HepG2 (cell line): ENCODE results near the gene TM4SF5. TPM values are rescaled to one million over a fixed set of nuclear protein-coding genes. Genes with fewer than 3 reads are reported as not detected.

Source experiments
- ATAC-seq: fragments of 200-7000 bp; cut with Tn5 transposase; 3 replicates; pipeline ENCODE4 v1.9.1; 2020; ENCODE audit warnings: mild to moderate bottlenecking, moderate library complexity
- BruUV-seq: library from RNA; stranded (reverse); fragments of 400-500 nt; replicated peaks from 2 replicates; lab custom pipeline; 2021; lab: Mats Ljungman, UMichigan
- CTCF ChIA-PET: fragments of 300-600 bp; formaldehyde crosslinking; extraction: SDS; loops from one replicate; lab custom pipeline; 2021; ENCODE audit warnings: low total read pairs, inconsistent platforms, low intra/inter-chr PET ratio; lab: Yijun Ruan, JAX
- POLR2A ChIA-PET: fragments of 350-600 bp; sonication (Branson Sonifier 250); formaldehyde crosslinking; loops from one replicate; lab custom pipeline; 2020; ENCODE audit warnings: antibody characterized with exemption, inconsistent platforms; lab: Yijun Ruan, JAX
- DNase-seq: peaks from one replicate; pipeline ENCODE4 v3.0.0-alpha.2; 2015; ENCODE audit warnings: low spot score
- FAIRE-seq: peaks from 3 replicates; lab custom pipeline; 2011; peaks lifted over from hg19 to GRCh38; lab: Jason Lieb, UNC
- H2AFZ ChIP-seq: one replicate; pipeline ENCODE4 v1.6.1; 2011; ENCODE audit warnings: low read length, inconsistent platforms
- H3K27ac ChIP-seq: fragments of 300-600 bp; 3 replicates; pipeline ENCODE4 v1.8.0; 2011; ENCODE audit warnings: mixed run types, mild to moderate bottlenecking, mixed read lengths, low read length, inconsistent platforms; ENCODE audit not compliant: insufficient read depth; ENCODE audit errors: extremely low read length
- H3K27me3 ChIP-seq, 2 experiments: fragments of 200-600 bp in 1 of 2; 2 replicates in 1 of 2; 3 replicates in 1 of 2; pipeline versions ENCODE4 v1.6.0 to v1.8.0; 2011; ENCODE audit warnings: low read length in 2 of 2, mild to moderate bottlenecking in 2 of 2, moderate library complexity in 2 of 2, inconsistent platforms in 1 of 2; ENCODE audit not compliant: insufficient read depth in 2 of 2, control insufficient read depth in 1 of 2
- H3K36me3 ChIP-seq, 2 experiments: fragments of 200-600 bp in 1 of 2; replicated peaks in 1 of 2; 2 replicates in 1 of 2; 3 replicates in 1 of 2; pipeline versions ENCODE4 v1.5.1 to v1.8.0; 2011; ENCODE audit warnings: low read length in 2 of 2, inconsistent platforms in 1 of 2; ENCODE audit not compliant: insufficient read depth in 2 of 2, control insufficient read depth in 1 of 2
- H3K4me1 ChIP-seq: 2 replicates; pipeline ENCODE4 v1.5.1; 2012; ENCODE audit warnings: low read length, inconsistent platforms; ENCODE audit not compliant: insufficient read depth
- H3K4me2 ChIP-seq: 2 replicates; pipeline ENCODE4 v1.6.0; 2011; ENCODE audit warnings: low read depth, low read length, inconsistent platforms
- H3K4me3 ChIP-seq, 3 experiments: fragments of 200-600 bp in 1 of 3; sonication (generic), shearing (Covaris generic) in 1 of 3; replicated peaks in 1 of 3; 2 replicates each; pipeline ENCODE4 v1.5.1; 2011 to 2016; ENCODE audit warnings: low read length in 3 of 3, inconsistent platforms in 2 of 3, low read depth in 2 of 3, mild to moderate bottlenecking in 2 of 3, control low read depth in 1 of 3, mixed read lengths in 1 of 3; ENCODE audit not compliant: insufficient read depth in 1 of 3
- H3K79me2 ChIP-seq: one replicate; pipeline ENCODE4 v1.6.1; 2011; ENCODE audit warnings: low read length, inconsistent platforms; ENCODE audit not compliant: insufficient read depth
- H3K9ac ChIP-seq: 2 replicates; pipeline ENCODE4 v1.6.0; 2011; ENCODE audit warnings: mild to moderate bottlenecking, low read depth, low read length, inconsistent platforms; ENCODE audit not compliant: insufficient read depth
- H3K9me3 ChIP-seq: 2 replicates; pipeline ENCODE4 v1.5.1; 2012; ENCODE audit warnings: mild to moderate bottlenecking, low read length
- H4K20me1 ChIP-seq: 2 replicates; pipeline ENCODE4 v1.6.0; 2011; ENCODE audit warnings: inconsistent platforms, mild to moderate bottlenecking, low read length, moderate library complexity; ENCODE audit not compliant: insufficient read depth
- CHD2 ChIP-seq: IDR thresholded peaks from 2 replicates; pipeline ENCODE4 v1.6.1; 2011; ENCODE audit warnings: low read depth, low read length, improper control_type of control experiment
- ELF3 ChIP-seq: IDR thresholded peaks from 2 replicates; pipeline ENCODE4 v1.6.1; 2016; ENCODE audit warnings: missing genetic modification reagents, missing compliant biosample characterization
- FOXK2 ChIP-seq: fragments of 450-650 bp; IDR thresholded peaks from 2 replicates; pipeline ENCODE4 v1.6.1; 2016
- GTF2F1 ChIP-seq: fragments of 150-350 bp; IDR thresholded peaks from 2 replicates; pipeline ENCODE4 v1.6.1; 2014; ENCODE audit warnings: low read length
- PPARG ChIP-seq: conservative IDR thresholded peaks from 2 replicates; pipeline ENCODE4 v1.6.1; 2016; ENCODE audit warnings: missing biosample characterization, missing genetic modification reagents
- PRDM10 ChIP-seq: sonication (generic); formaldehyde crosslinking; IDR thresholded peaks from 2 replicates; pipeline ENCODE4 v1.4.0; 2020; ENCODE audit warnings: low read depth, missing genetic modification reagents
- TBX2 ChIP-seq: sonication (generic); formaldehyde crosslinking; IDR thresholded peaks from 2 replicates; pipeline ENCODE4 v1.5.0; 2020; ENCODE audit warnings: missing genetic modification reagents, mild to moderate bottlenecking, borderline replicate concordance
- ZFP41 ChIP-seq: sonication (generic); formaldehyde crosslinking; IDR thresholded peaks from 2 replicates; pipeline ENCODE4 v1.4.0; 2020; ENCODE audit warnings: mild to moderate bottlenecking, missing genetic modification reagents, borderline replicate concordance
- ZNF225 ChIP-seq: sonication (generic); formaldehyde crosslinking; IDR thresholded peaks from 2 replicates; pipeline ENCODE4 v1.4.0; 2020; ENCODE audit warnings: mild to moderate bottlenecking, missing genetic modification reagents
- ZNF543 ChIP-seq: sonication (generic); formaldehyde crosslinking; IDR thresholded peaks from 2 replicates; pipeline ENCODE4 v1.4.0; 2020; ENCODE audit warnings: mild to moderate bottlenecking, missing genetic modification reagents
- ZNF569 ChIP-seq: sonication (generic); formaldehyde crosslinking; IDR thresholded peaks from 2 replicates; pipeline ENCODE4 v1.5.0; 2020; ENCODE audit warnings: mild to moderate bottlenecking, missing genetic modification reagents, moderate library complexity, borderline replicate concordance
- ZNF580 ChIP-seq: IDR thresholded peaks from 2 replicates; pipeline ENCODE4 v1.6.1; 2016; ENCODE audit warnings: low read depth, borderline replicate concordance
- ZNF639 ChIP-seq: conservative IDR thresholded peaks from 2 replicates; pipeline ENCODE4 v1.6.1; 2018; ENCODE audit warnings: missing genetic modification reagents
- ZNF775 ChIP-seq: sonication (generic); formaldehyde crosslinking; IDR thresholded peaks from 2 replicates; pipeline ENCODE4 v1.4.0; 2020; ENCODE audit warnings: missing genetic modification reagents, mild to moderate bottlenecking, moderate library complexity, borderline replicate concordance
- WGBS: methylation state at CpG from one replicate; pipeline ENCODE4 v1.1.6; 2017; ENCODE audit warnings: low lambda C conversion rate; 5-methylcytosine and 5-hydroxymethylcytosine counted together
- in situ Hi-C: cut with HindIII; loops from 2 replicates; pipeline ENCODE4 v1.10.0; 2017; ENCODE audit warnings: low pct_unique_long_range_greater_than_20kb; ENCODE audit not compliant: extremely low pct_ligation_motif_present
- intact Hi-C: fragments of 100-400 bp; cut with micrococcal nuclease; formaldehyde crosslinking; loops from one replicate; pipeline ENCODE4 v1.10.0; 2022; ENCODE audit not compliant: unreplicated experiment
- polyA plus RNA-seq, 8 experiments: library from polyadenylated mRNA; depleted of rRNA in 3 of 8; stranded (reverse) in 7 of 8; unstranded in 1 of 8; fragments of >200 nt; fragmentation: Illumina TruSeq in 4 of 8; extraction: Trizol in 4 of 8; gene quantifications; 2 replicates each; pipeline versions ENCODE4 v1.2.1 to v1.2.3, GENCODE V29; 2011 to 2016; ENCODE audit warnings: low read depth in 4 of 8, missing spikeins in 1 of 8, mixed read lengths in 1 of 8; ENCODE audit not compliant: insufficient read depth in 1 of 8
- total RNA-seq, 5 experiments: library from RNA; depleted of rRNA; stranded (reverse); fragments of >200 nt; fragmentation: Illumina TruSeq; extraction: Trizol; gene quantifications; 2 replicates each; pipeline ENCODE4 v1.2.3, GENCODE V29; 2016; ENCODE audit warnings: low read depth in 1 of 5
- TF ChIP-seq, protein P1 (sequence below): sonication (generic); formaldehyde crosslinking; conservative IDR thresholded peaks from 2 replicates; pipeline ENCODE4 v1.4.0; 2020; ENCODE audit warnings: mild to moderate bottlenecking, missing genetic modification reagents, moderate library complexity

TM4SF5 gene
- total and polyA plus RNA-seq, 2 of the 13 experiments (the other 11 are each of a cell fraction or from before 2014, with no cell fraction given) = 30.1 to 126 TPM

DNA sequence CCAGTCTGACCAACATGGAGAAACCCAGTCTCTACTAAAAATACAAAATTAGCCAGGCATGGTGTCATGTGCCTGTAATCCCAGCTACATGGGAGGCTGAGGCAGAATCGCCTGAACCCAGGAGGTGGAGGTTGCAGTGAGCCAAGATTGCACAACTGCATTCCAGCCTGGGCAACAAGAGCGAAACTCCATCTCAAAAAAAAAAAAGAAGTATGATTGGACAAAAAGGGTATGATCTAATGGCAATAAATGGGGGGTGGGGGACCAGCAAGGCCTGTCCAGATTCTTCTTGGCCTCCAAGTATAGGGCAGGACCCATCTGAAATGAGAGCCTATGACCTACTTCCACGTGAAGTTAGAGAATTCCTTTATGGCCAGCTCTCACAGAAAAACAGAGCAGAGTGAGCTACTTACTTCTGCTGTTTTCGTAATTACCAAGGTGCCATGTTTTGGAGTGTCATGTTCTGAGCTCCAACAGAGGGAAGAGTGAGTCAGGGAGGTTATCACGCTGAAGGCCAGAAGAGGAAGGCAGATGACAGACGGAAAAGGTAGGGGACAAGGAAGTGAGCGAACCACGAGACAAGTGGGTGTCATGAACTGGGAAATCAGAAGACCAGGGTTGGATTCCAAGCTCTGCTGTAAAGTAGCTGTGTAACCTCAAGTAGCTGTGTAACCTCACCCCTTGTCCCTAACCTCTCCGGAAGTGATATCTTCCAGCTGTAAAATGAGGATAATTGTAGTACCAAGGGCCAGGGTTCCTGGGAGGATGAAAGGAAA lies 35.6 kb upstream of the TM4SF5 start:
- Histone ChIP-seq H3K27me3 (peaks cover 2 to 13% of the 10 kb centered on the region in 2 experiments; a peak in 3 of 5 replicates), H2AFZ (no peak overlapping the region), H3K4me3 (no peak overlapping the region), H3K9ac (no peak overlapping the region), H3K4me2 (no peak overlapping the region), H3K9me3 (no peaks in the 10 kb centered on the region), H3K27ac (no peak overlapping the region), H3K4me1 (peaks cover 74% of the 10 kb centered on the region), H4K20me1 (no peaks in the 10 kb centered on the region), H3K79me2 (no peaks in the 10 kb centered on the region), H3K36me3 (no peaks in the 10 kb centered on the region; a peak in 2 of 5 replicates)
- ChIA-PET CTCF (no interaction called here), POLR2A (interaction anchor here (0.5 to 2.1 kb wide), 4 partner anchors 10 to 53 kb away, joined by 3 to 21 read pairs (median 6); partner anchors contain the start of genes ARRB2, GLTPD2 and TM4SF5)
- intact Hi-C loops (no loop called here), in situ Hi-C loops (loop anchor here (10.0 kb wide), 1 partner anchor 49 kb away; the partner anchor contains the start of genes GLTPD2 and VMO1)
- no peak for ATAC-seq
- DNase-seq = no peak
- no TSS peak for BruUV-seq
- FAIRE-seq = no peak
- WGBS = 84% methylated on average over 9 of the region's 9 CpGs
- TF ChIP-seq, protein P1, sequence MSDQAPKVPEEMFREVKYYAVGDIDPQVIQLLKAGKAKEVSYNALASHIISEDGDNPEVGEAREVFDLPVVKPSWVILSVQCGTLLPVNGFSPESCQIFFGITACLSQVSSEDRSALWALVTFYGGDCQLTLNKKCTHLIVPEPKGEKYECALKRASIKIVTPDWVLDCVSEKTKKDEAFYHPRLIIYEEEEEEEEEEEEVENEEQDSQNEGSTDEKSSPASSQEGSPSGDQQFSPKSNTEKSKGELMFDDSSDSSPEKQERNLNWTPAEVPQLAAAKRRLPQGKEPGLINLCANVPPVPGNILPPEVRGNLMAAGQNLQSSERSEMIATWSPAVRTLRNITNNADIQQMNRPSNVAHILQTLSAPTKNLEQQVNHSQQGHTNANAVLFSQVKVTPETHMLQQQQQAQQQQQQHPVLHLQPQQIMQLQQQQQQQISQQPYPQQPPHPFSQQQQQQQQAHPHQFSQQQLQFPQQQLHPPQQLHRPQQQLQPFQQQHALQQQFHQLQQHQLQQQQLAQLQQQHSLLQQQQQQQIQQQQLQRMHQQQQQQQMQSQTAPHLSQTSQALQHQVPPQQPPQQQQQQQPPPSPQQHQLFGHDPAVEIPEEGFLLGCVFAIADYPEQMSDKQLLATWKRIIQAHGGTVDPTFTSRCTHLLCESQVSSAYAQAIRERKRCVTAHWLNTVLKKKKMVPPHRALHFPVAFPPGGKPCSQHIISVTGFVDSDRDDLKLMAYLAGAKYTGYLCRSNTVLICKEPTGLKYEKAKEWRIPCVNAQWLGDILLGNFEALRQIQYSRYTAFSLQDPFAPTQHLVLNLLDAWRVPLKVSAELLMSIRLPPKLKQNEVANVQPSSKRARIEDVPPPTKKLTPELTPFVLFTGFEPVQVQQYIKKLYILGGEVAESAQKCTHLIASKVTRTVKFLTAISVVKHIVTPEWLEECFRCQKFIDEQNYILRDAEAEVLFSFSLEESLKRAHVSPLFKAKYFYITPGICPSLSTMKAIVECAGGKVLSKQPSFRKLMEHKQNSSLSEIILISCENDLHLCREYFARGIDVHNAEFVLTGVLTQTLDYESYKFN = no peak
- TF ChIP-seq ZFP41 (CRISPR knock-in tag) = no peak
- no peak for TF ChIP-seq TBX2 (CRISPR knock-in tag)
- TF ChIP-seq ZNF225 (CRISPR knock-in tag) = no peak
- TF ChIP-seq ELF3 (CRISPR knock-in tag) = no peak
- TF ChIP-seq PPARG (CRISPR knock-in tag) = no peak
- no peak for TF ChIP-seq CHD2
- no peak for TF ChIP-seq PRDM10 (CRISPR knock-in tag)
- TF ChIP-seq ZNF569 (CRISPR knock-in tag) = no peak
- TF ChIP-seq FOXK2 = no peak
- TF ChIP-seq ZNF580 (CRISPR knock-in tag) = no peak
- no peak for TF ChIP-seq ZNF775
- no peak for TF ChIP-seq ZNF639 (CRISPR knock-in tag)
- TF ChIP-seq ZNF543 = no peak
- no peak for TF ChIP-seq GTF2F1
